Activated CD8-positive, alpha-beta memory T cell treated with anti-CD3 and anti-CD28 coated beads, Interleukin-2, amount 50 U/mL, for 4 hours (primary cell): ENCODE data around the gene YPEL3.
"Not testable (repeated sequence)": the region's sequence is repeated elsewhere in the genome, so short reads cannot be mapped to it uniquely, and the experiment has no call there.

Experiments used
- DNase-seq: peaks from one replicate; pipeline ENCODE4 v3.0.0-alpha.2; 2020

YPEL3 gene

DNA sequence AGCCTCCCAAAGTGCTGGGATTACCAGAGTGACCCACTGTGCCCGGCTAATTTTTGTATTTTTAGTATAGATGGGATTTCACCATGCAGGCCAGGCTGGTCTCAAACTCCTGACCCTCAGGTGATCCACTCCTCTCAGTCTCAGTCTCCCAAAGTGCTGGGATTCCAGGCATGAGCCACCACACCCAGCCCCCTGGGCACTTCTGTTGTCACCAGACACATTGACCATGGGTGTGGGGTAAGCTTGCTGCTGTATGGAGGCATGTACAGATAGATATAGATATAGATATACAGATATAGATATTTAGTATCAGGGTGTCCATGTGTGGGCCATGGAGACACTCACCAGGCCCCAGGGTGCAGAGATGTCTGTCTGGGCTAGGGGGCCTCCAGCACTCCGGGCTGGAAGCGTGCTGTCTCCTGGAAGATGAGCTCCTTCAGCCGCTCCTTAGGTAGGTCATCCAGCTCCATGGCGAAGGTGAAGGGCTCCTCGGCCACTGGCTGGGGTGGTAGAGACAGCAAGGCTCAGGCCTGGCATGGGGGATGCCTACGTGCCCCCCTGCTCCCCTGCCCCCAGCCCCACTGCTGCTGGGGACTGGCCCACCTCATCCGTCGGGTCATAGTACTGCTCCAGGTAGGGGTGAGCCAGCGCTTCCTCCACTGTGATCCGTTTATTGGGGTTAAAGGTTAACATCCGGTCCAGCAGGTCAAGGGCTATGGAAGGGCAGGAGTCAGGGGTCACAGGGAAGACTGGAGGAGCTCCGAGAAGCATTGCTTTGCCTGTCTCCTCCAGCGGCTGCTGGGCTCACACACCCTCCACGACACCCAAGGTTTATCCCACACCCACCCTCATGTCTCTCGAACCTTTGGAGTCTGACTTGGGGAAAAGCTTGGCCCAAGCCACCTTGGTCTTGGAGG lies 20.5 kb upstream of the YPEL3 start:
- no peak for DNase-seq

GRCh38 chr16:30115238-30115637 lies 19.2 kb upstream of the YPEL3 start:
- DNase-seq, result no peak

DNA sequence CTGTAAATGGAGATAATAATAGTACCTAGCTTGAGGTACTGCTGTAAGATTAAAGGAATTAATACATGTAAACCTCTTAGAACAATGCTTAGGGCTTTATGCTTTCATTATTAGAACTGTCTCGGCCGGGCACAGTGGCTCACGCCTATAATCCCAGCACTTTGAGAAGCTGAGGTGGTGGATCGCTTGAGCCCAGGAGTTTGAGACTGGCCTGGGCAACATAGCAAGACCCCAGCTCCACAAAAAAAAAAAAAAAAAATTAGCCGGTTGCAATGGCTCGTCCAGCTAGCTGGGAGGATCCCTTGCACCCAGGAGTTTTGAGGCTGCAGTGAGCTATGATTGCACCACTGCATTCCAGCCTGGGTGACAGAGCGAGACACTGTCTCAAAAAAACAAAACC lies 18.8 kb upstream of the YPEL3 start:
- not testable (repeated sequence) for DNase-seq

- no peak for DNase-seq
Observed at GRCh38 chr16:30114411-30114810, 18.4 kb upstream of the YPEL3 start.

GRCh38 chr16:30113711-30114333 lies 17.8 kb upstream of the YPEL3 start:
- DNase-seq, result no peak

GRCh38 chr16:30113031-30113710 lies 17.2 kb upstream of the YPEL3 start, which contains the start of gene GDPD3:
GDPD3 (minus strand) TSS chr16:30113537; CDS start chr16:30113478, 59 bp downstream.
- DNase-seq, result no peak

GRCh38 chr16:30112197-30113030 lies 16.4 kb upstream of the YPEL3 start:
- DNase-seq, result peak; percentile 55

DNA sequence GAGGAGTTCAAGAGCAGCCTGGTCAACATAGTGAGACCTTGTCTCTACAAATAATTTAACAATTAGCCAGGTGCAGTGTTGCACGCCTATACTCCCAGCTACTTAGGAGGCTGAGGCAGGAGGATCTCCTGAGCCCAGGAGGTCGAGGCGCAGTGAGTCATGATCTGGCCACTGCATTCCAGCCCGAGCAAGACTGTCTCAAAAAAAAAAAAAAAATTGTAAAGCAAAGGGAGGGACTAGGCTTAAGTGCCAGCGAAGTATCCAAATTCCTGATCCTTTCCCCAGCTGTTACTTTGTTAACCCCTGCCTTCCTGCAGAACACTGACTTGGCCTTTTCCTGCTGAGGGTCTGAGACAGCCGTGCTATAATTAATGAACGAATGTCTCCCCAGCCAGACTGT lies 14.6 kb upstream of the YPEL3 start:
- no peak for DNase-seq

GRCh38 chr16:30108059-30108850 lies 12.2 kb upstream of the YPEL3 start:
- no peak for DNase-seq

GRCh38 chr16:30104492-30104891 lies 8.5 kb upstream of the YPEL3 start:
- DNase-seq, result no peak

DNA sequence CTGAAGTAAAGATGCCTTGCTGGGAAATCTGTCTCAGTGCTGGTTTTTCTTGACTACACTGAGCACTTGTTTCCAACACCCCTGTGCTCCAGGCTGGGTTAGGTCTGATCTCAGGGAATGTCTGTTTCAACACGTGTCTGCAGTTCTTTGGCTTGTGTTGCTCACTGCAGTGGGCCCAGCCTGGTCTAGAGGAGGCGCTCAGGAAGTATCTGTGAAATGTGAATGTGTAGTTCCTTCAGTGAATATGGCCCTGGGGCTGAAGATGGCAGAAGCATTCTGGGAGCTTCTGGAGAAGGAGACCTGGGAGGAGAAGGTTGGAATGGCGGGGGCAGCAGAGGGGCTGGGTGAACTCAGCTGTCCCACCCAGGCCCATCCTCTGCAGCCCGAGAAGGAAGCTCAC lies 8.1 kb upstream of the YPEL3 start:
- no peak for DNase-seq

DNA sequence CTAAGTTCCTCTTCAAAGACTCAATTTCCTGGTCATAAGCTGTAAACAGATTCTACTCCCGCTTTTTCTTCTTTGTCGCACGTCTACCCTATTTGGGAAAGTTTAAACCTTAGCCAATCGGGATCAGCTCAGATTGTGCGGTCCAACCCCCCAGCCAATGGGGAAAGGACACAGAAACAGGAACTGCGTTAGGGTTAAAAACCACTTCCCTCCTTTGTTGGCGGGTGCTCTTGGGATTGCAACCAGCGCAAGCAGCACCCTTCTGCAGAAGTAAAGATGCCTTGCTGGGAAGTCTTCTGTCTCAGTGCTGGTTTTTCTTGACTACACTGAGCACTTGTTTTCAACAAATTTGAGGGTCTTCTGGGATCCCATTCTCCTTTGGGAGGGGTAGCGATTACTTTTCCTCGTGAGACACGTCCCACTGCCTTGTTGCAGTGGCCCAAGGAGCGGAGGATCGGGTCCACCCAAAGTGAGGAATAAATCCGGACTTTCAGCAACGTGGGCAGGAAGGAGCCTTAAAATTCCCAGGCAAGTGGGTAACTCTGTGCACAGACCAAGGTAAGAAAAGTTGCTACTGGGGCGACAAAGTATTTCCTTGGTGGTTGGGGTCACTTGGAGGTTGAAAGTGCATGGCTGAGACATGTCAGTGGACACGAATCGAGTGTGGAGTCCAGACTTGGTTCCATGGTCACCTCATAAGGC lies 1.0 kb upstream of the YPEL3 start:
- no peak for DNase-seq

GRCh38 chr16:30095166-30096078 lies 591 bp downstream of the YPEL3 start:
- no peak for DNase-seq

- no peak for DNase-seq
Observed at GRCh38 chr16:30094541-30095165, 1.4 kb downstream of the YPEL3 start.

DNA sequence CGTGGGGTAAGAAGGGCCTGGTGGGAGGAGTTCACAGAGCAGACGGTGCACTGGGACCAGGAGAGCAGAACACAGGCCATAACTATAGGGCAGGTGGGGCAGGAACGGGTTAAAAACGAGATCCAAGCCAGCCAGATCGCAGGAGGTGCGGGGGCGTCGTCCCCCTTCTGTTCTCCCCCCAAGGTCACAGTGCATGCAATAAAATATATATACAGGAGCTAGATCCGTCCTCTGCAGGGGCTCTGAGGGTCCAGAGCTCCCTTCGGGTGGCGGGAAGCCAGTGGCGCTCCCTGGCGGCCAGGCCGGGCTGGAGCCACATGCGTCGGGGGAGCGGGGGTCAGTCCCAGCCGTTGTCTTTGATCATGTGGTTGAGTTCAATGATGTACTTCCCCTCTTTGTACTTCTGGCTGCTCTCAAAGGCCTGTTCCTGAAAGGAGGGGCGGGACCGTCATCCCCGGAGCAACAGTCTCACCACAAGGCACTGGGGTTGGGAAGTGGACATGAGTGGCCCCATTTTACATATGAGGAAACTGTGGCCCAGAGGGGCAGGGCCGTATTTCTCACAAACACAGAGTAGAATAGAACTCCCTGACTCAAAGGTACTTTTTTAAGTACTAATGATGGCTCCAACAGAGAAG lies 3.5 kb downstream of the YPEL3 start:
- peak; percentile 52 for DNase-seq

DNA sequence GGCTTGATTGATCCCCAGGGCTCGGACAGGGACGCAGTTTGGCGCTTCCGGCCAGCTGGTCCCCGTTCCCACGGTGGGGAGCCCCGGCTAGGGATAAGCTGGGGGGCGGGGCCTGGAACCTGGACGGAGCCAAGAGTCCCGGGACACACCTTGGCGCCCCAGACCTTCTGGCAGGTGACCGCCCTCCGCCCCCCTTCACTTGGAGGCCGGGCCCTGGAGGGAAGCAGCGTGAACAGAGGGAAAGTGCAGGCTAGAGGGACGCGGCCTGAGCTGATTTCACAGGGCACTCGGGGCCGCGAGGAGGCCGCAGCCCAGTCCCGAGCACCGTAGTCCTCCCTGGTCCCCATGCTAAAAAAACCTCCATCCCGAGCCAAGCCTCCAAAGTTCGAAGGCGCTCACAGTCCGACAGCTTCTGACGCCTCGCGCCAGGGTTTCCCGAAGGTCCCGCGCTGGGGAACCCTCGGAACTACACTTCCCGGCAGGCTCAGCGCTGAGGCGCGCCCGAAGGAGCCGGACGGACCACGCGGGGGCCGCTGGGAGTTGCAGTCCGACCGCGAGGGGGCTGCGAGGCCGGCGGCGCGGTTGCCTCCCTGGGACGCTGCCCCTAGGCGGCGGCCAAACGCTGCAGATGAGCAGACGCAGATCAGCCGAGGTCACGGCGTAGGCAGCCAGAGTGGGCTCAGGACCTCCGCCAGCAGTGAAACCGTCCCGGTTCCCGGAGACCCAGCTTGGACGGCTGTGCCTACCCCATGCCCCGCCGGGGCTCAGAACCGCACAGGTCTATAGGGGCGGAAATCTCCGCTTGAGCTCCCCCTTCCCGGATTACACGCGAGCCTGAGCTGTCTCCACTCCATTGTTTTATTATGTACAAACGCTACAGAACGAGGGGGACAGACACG lies 4.3 kb downstream of the YPEL3 start, which contains the start of gene TBX6:
TSS of gene TBX6 (minus strand) at position 451 of the 899 bp plus-strand sequence. CDS start 731 bp downstream, outside the sequence.
- DNase-seq, result peak; percentile 92

DNA sequence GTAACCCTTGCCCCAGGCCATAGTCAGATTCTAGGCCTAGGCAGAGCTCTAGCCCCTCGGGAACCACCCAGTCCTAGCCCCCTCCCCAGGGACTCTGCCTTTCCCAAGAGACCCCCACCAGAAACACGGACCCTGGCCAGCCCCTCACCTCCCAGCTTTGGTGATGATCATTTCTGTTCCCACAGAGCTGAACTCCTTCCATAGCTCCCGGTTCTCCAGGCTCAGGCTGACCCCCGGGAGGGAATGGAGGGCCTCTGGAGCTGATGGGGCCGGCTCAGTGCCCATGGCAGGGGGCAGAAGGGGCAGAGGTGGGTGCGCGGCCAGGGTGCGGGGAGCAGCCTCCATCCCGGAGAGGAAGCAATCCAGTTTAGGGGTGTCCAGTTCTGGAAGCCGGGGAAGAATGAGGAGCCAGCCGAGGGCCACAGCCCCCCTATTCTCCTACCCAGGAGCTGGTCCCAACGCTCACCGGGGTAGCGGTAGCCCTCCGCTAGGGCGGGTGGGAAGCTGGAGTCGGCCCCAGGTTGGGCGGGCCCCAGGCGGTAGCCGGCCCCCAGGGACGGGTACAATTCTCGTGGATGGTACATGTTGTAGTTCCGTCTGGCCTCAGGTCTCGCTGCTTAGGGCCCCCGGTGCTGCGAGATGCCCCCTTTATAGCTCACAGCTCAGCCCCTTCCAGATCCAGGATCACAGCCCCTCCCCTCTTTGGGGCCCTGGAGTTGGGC lies 5.2 kb downstream of the YPEL3 start:
- DNase-seq, result no peak
